Keratinocyte (primary cell): ENCODE measurements around the gene ANKRD13A. TPM values are rescaled to one million over a fixed set of nuclear protein-coding genes. Genes with fewer than 3 reads are reported as not detected.

Experiments used
- DNase-seq: peaks from one replicate; pipeline ENCODE4 v3.0.0-alpha.2; 2011; ENCODE audit warnings: low read depth, missing footprints, low spot score
- FAIRE-seq: peaks from 2 replicates; lab custom pipeline; 2011; peaks lifted over from hg19 to GRCh38; lab: Jason Lieb, UNC
- H2AFZ ChIP-seq: 2 replicates; pipeline ENCODE4 v1.6.0; 2012; ENCODE audit warnings: low read length, control low read depth, inconsistent platforms; ENCODE audit not compliant: control insufficient read depth
- H3K27ac ChIP-seq: 2 replicates; pipeline ENCODE4 v1.5.1; 2011; ENCODE audit warnings: low read length; ENCODE audit not compliant: control insufficient read depth, insufficient read depth
- H3K27me3 ChIP-seq: 3 replicates; pipeline ENCODE4 v1.6.0; 2011; ENCODE audit warnings: low read length; ENCODE audit not compliant: control insufficient read depth, insufficient read depth; ENCODE audit errors: extremely low read depth
- H3K36me3 ChIP-seq, 2 experiments: 2 replicates in 1 of 2; 3 replicates in 1 of 2; pipeline ENCODE4 v1.5.1; 2011; ENCODE audit warnings: low read length in 2 of 2, mild to moderate bottlenecking in 1 of 2; ENCODE audit not compliant: control insufficient read depth in 2 of 2, insufficient read depth in 2 of 2; ENCODE audit errors: extremely low read depth in 1 of 2
- H3K4me1 ChIP-seq: 3 replicates; pipeline ENCODE4 v1.5.1; 2011; ENCODE audit warnings: low read length; ENCODE audit not compliant: control insufficient read depth, insufficient read depth; ENCODE audit errors: extremely low read depth
- H3K4me2 ChIP-seq: 3 replicates; pipeline ENCODE4 v1.6.0; 2011; ENCODE audit warnings: low read depth, low read length; ENCODE audit not compliant: control insufficient read depth, insufficient read depth; ENCODE audit errors: extremely low read depth
- H3K4me3 ChIP-seq, 3 experiments: fragments of 200-600 bp in 1 of 3; sonication (generic) in 1 of 3; 2 replicates in 2 of 3; 3 replicates in 1 of 3; pipeline ENCODE4 v1.5.1; 2011 to 2016; ENCODE audit warnings: low read length in 3 of 3, mild to moderate bottlenecking in 3 of 3, control low read depth in 2 of 3, inconsistent platforms in 1 of 3, low read depth in 1 of 3, mixed read lengths in 1 of 3, mixed run types in 1 of 3, moderate library complexity in 1 of 3; ENCODE audit not compliant: control insufficient read depth in 2 of 3, insufficient read depth in 2 of 3; ENCODE audit errors: extremely low read depth in 1 of 3
- H3K79me2 ChIP-seq: 2 replicates; pipeline ENCODE4 v1.6.0; 2012; ENCODE audit warnings: low read length; ENCODE audit not compliant: control insufficient read depth, insufficient read depth
- H3K9ac ChIP-seq: 3 replicates; pipeline ENCODE4 v1.6.0; 2011; ENCODE audit warnings: low read length; ENCODE audit not compliant: control insufficient read depth, insufficient read depth; ENCODE audit errors: extremely low read depth
- H3K9me1 ChIP-seq: 3 replicates; pipeline ENCODE4 v1.6.0; 2011; ENCODE audit warnings: low read length; ENCODE audit not compliant: control insufficient read depth, insufficient read depth; ENCODE audit errors: extremely low read depth
- H3K9me3 ChIP-seq: 2 replicates; pipeline ENCODE4 v1.5.1; 2012; ENCODE audit warnings: low read depth, low read length; ENCODE audit not compliant: control insufficient read depth
- H4K20me1 ChIP-seq: 3 replicates; pipeline ENCODE4 v1.6.0; 2011; ENCODE audit warnings: low read length; ENCODE audit not compliant: control insufficient read depth, insufficient read depth; ENCODE audit errors: extremely low read depth
- EZH2 ChIP-seq: IDR thresholded peaks from one replicate; pipeline ENCODE4 v1.6.1; 2012; ENCODE audit warnings: inconsistent platforms, mild to moderate bottlenecking, low read length, moderate library complexity
- dilution Hi-C: fragments of 300-500 bp; cut with MboI; formaldehyde crosslinking; loops from one replicate; pipeline ENCODE4 v1.7.0; 2020; ENCODE audit warnings: low sequenced_read_pairs; ENCODE audit not compliant: extremely low pct_ligation_motif_present
- polyA plus RNA-seq, 5 experiments: library from polyadenylated mRNA; depleted of rRNA in 3 of 5; stranded (reverse) in 3 of 5; stranded (forward) in 1 of 5; unstranded in 1 of 5; fragments of >200 nt; gene quantifications; 1 replicate in 1 of 5; 2 replicates in 3 of 5; 3 replicates in 1 of 5; pipeline versions ENCODE4 v1.2.1 to v1.2.3, GENCODE V29; 2011 to 2012; ENCODE audit warnings: missing spikeins in 2 of 5, low read depth in 1 of 5, low replicate concordance in 1 of 5
- TF ChIP-seq, protein P1 (sequence below), 3 experiments: IDR thresholded peaks in 1 of 3; conservative IDR thresholded peaks in 1 of 3; optimal IDR thresholded peaks in 1 of 3; 2 replicates in 2 of 3; 3 replicates in 1 of 3; pipeline versions ENCODE3 to v1.5.1; 2011; ENCODE audit warnings: low read length in 3 of 3, mild to moderate bottlenecking in 3 of 3, moderate library complexity in 2 of 3, control low read depth in 1 of 3, inconsistent platforms in 1 of 3; ENCODE audit not compliant: insufficient read depth in 2 of 3; ENCODE audit errors: extremely low read depth in 1 of 3

The ANKRD13A gene
- polyA plus RNA-seq, 1 donor (not counting 4 experiments of a cell fraction or from before 2014, with no cell fraction given): 73.1 TPM

DNA sequence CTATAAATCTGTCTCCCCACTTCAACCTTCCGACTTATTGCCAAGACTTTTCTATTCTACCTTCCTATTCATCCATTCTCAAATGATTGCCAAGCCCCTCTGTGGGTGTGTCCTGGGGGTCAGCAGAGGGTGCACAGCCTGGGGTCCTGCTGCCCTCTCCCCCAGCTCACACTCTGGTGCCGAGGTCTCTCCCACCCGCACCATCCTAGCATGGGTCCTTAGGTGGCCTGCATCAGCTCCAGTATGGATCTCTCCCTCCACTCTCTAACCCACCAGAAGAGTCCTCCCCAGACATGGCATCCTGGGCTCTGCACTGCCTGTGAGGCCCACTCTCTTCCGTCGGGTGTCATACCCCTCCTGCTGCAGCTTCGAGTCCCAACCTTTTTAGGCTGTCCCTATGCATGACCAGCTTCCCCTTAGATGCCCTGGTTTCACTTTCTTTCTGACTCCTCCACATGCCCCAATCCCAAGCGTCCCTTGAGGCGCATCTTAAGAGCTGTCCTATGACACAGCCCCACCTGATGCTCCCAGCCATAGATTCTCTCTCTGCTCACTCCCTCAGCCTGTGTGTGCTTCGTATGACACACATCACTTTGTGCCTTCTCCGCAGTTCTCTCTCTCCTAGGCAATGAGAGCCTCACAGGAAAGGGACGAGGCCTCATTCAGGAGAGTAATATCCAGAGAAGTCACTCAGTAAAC lies 46.9 kb upstream of the ANKRD13A start:
- Histone ChIP-seq H3K27ac (no peak overlapping the region), H3K4me3 (no peak overlapping the region), H3K4me2 (no peak overlapping the region), H3K4me1 (no peaks in the 10 kb centered on the region), H3K79me2 (no peaks in the 10 kb centered on the region), H3K9ac (no peak overlapping the region), H3K27me3 (no peaks in the 10 kb centered on the region), H3K9me1 (no peaks in the 10 kb centered on the region), H2AFZ (no peak overlapping the region), H3K9me3 (no peaks in the 10 kb centered on the region), H3K36me3 (peaks cover 21 to 26% of the 10 kb centered on the region in 2 experiments), H4K20me1 (no peaks in the 10 kb centered on the region)
- TF ChIP-seq EZH2: no peak
- TF ChIP-seq, protein P1, sequence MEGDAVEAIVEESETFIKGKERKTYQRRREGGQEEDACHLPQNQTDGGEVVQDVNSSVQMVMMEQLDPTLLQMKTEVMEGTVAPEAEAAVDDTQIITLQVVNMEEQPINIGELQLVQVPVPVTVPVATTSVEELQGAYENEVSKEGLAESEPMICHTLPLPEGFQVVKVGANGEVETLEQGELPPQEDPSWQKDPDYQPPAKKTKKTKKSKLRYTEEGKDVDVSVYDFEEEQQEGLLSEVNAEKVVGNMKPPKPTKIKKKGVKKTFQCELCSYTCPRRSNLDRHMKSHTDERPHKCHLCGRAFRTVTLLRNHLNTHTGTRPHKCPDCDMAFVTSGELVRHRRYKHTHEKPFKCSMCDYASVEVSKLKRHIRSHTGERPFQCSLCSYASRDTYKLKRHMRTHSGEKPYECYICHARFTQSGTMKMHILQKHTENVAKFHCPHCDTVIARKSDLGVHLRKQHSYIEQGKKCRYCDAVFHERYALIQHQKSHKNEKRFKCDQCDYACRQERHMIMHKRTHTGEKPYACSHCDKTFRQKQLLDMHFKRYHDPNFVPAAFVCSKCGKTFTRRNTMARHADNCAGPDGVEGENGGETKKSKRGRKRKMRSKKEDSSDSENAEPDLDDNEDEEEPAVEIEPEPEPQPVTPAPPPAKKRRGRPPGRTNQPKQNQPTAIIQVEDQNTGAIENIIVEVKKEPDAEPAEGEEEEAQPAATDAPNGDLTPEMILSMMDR (optimal IDR thresholded peaks at IDR 0.05 in 1 of 3, IDR thresholded peaks at IDR 0.05 in 1 of 3, conservative IDR thresholded peaks at IDR 0.05 in 1 of 3; ENCODE audit: extremely low read depth in 1 of 3, insufficient read depth in 2 of 3, low read length in 3 of 3): no peak
- no peak for FAIRE-seq
- dilution Hi-C loops: no loop called here
- DNase-seq: no peak

DNA sequence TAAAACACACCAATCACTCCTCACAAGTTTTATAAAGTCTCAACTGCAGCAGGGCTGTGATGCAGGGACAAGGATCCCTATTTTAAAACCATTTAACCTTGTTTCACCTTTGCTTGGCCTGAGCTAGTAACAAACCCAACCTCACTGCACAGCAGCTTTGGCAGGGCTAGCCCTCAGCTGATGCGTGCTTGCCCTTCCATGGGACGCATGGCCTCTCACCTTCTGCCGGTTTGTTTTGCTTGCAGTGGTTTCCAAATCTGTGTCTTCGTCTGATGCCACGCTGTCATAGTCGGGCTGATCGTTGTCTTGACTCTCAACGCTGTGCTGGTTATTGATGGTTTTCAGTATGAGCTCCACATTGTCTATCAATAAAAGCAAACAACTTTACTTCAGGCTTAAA lies 46.4 kb upstream of the ANKRD13A start:
- no peaks in the 10 kb centered on the region for H3K79me2 ChIP-seq
- dilution Hi-C loops: no loop called here
- no peak overlapping the region for H3K4me2 ChIP-seq
- no peaks in the 10 kb centered on the region for H3K4me1 ChIP-seq
- no peak overlapping the region for H2AFZ ChIP-seq
- no peaks in the 10 kb centered on the region for H3K9me3 ChIP-seq
- DNase-seq (no peak), FAIRE-seq (no peak)
- H3K36me3 ChIP-seq: peaks cover 21 to 26% of the 10 kb centered on the region in 2 experiments
- no peaks in the 10 kb centered on the region for H3K27me3 ChIP-seq
- H3K9me1 ChIP-seq: no peaks in the 10 kb centered on the region
- no peak overlapping the region for H3K27ac ChIP-seq
- TF ChIP-seq EZH2: no peak
- TF ChIP-seq, protein P1 (optimal IDR thresholded peaks at IDR 0.05 in 1 of 3, IDR thresholded peaks at IDR 0.05 in 1 of 3, conservative IDR thresholded peaks at IDR 0.05 in 1 of 3; ENCODE audit: extremely low read depth in 1 of 3, insufficient read depth in 2 of 3, low read length in 3 of 3): no peak
- H3K9ac ChIP-seq: no peak overlapping the region
- H3K4me3 ChIP-seq: no peak overlapping the region
- H4K20me1 ChIP-seq: no peaks in the 10 kb centered on the region
